ENCODE results near the gene TRIM61. TPM values are rescaled to one million over a fixed set of nuclear protein-coding genes. Genes with fewer than 3 reads are reported as not detected.

Gene TRIM61
- total and polyA plus RNA-seq, 9 of the 15 experiments (the other 6 are each of a cell fraction or from before 2014, with no cell fraction given), result 0.07 to 0.92 (median 0.42) TPM

- TF ChIP-seq ZBTB40 (IDR thresholded peaks at IDR 0.05) (no peak), ZBTB40 (CRISPR knock-in tag; IDR thresholded peaks at IDR 0.05) (no peak), TFAM (CRISPR knock-in tag; conservative IDR thresholded peaks at IDR 0.05) (no peak), RB1 (IDR thresholded peaks at IDR 0.05; ENCODE audit: low read depth) (no peak), ARNT (IDR thresholded peaks at IDR 0.05) (no peak), ASH1L (IDR thresholded peaks at IDR 0.05; ENCODE audit: borderline replicate concordance, low read depth, partially characterized antibody) (no peak), TARDBP (IDR thresholded peaks at IDR 0.05) (no peak)
Observed at GRCh38 chr4:164918956-164919355, 58.5 kb downstream of the TRIM61 start (continued).

Small RNA genes lying within 50 kb of the gene (small RNA-seq; reads per million reads assigned to genes)
- gene AC106872.12, result not detected

Other genes with a start within 250 kb of the TRIM61 start
- gene SMIM31, start 223.5 kb downstream of the TRIM61 start, total RNA-seq (2014; rRNA removed), result not detected in 2 replicates
- gene SMIM31, start 223.5 kb downstream of the TRIM61 start, total RNA-seq (2014; rRNA removed; fragmentation: Illumina TruSeq; extraction: Trizol), result not detected in 2 replicates
- not detected in 2 replicates for gene SMIM31, start 223.5 kb downstream of the TRIM61 start, total RNA-seq (2015; rRNA removed; fragmentation: Illumina TruSeq; extraction: Trizol)
- not detected in 2 replicates for gene SMIM31, start 223.5 kb downstream of the TRIM61 start, total RNA-seq (2021)
- not detected in 2 replicates for gene SMIM31, start 223.5 kb downstream of the TRIM61 start, polyA plus RNA-seq (2011; rRNA removed)
- not detected in 2 replicates for gene SMIM31, start 223.5 kb downstream of the TRIM61 start, polyA plus RNA-seq (2014; fragmentation: Illumina TruSeq; extraction: Trizol)
- not detected for gene SMIM31, start 223.5 kb downstream of the TRIM61 start, polyA plus RNA-seq (2014; fragmentation: Nextera tagmentation; extraction: Ambion mirVana)
- not detected in 2 replicates for gene SMIM31, start 223.5 kb downstream of the TRIM61 start, polyA plus RNA-seq (2014; rRNA removed)
- gene APELA, start 100.5 kb downstream of the TRIM61 start, total RNA-seq (2014; rRNA removed), result not detected in 2 replicates
- not detected in 2 replicates for gene APELA, start 100.5 kb downstream of the TRIM61 start, total RNA-seq (2014; rRNA removed; fragmentation: Illumina TruSeq; extraction: Trizol)
- not detected in 2 replicates for gene APELA, start 100.5 kb downstream of the TRIM61 start, total RNA-seq (2015; rRNA removed; fragmentation: Illumina TruSeq; extraction: Trizol)
- gene APELA, start 100.5 kb downstream of the TRIM61 start, total RNA-seq (2021), result not detected in 2 replicates
- gene APELA, start 100.5 kb downstream of the TRIM61 start, polyA plus RNA-seq (2011; rRNA removed), result not detected in 2 replicates
- gene APELA, start 100.5 kb downstream of the TRIM61 start, polyA plus RNA-seq (2014; fragmentation: Illumina TruSeq; extraction: Trizol), result not detected in 2 replicates
- not detected for gene APELA, start 100.5 kb downstream of the TRIM61 start, polyA plus RNA-seq (2014; fragmentation: Nextera tagmentation; extraction: Ambion mirVana)
- not detected in 2 replicates for gene APELA, start 100.5 kb downstream of the TRIM61 start, polyA plus RNA-seq (2014; rRNA removed)
- not detected in 2 replicates for gene TRIM60, start 54.3 kb upstream of the TRIM61 start, total RNA-seq (2014; rRNA removed)
- not detected in 2 replicates for gene TRIM60, start 54.3 kb upstream of the TRIM61 start, total RNA-seq (2014; rRNA removed; fragmentation: Illumina TruSeq; extraction: Trizol)
- gene TRIM60, start 54.3 kb upstream of the TRIM61 start, total RNA-seq (2015; rRNA removed; fragmentation: Illumina TruSeq; extraction: Trizol), result not detected in 2 replicates
- gene TRIM60, start 54.3 kb upstream of the TRIM61 start, total RNA-seq (2021), result not detected in 2 replicates
- gene TRIM60, start 54.3 kb upstream of the TRIM61 start, polyA plus RNA-seq (2011; rRNA removed), result not detected in 2 replicates
- not detected in 2 replicates for gene TRIM60, start 54.3 kb upstream of the TRIM61 start, polyA plus RNA-seq (2014; fragmentation: Illumina TruSeq; extraction: Trizol)
- not detected for gene TRIM60, start 54.3 kb upstream of the TRIM61 start, polyA plus RNA-seq (2014; fragmentation: Nextera tagmentation; extraction: Ambion mirVana)
- gene TRIM60, start 54.3 kb upstream of the TRIM61 start, polyA plus RNA-seq (2014; rRNA removed), result not detected in 2 replicates
- gene TRIM75, start 76.2 kb upstream of the TRIM61 start, total RNA-seq (2014; rRNA removed), result not detected in 2 replicates
- gene TRIM75, start 76.2 kb upstream of the TRIM61 start, total RNA-seq (2014; rRNA removed; fragmentation: Illumina TruSeq; extraction: Trizol), result not detected in 2 replicates
- gene TRIM75, start 76.2 kb upstream of the TRIM61 start, total RNA-seq (2015; rRNA removed; fragmentation: Illumina TruSeq; extraction: Trizol), result not detected in 2 replicates
- not detected in 2 replicates for gene TRIM75, start 76.2 kb upstream of the TRIM61 start, total RNA-seq (2021)
- gene TRIM75, start 76.2 kb upstream of the TRIM61 start, polyA plus RNA-seq (2011; rRNA removed), result not detected in 2 replicates
- not detected in 2 replicates for gene TRIM75, start 76.2 kb upstream of the TRIM61 start, polyA plus RNA-seq (2014; fragmentation: Illumina TruSeq; extraction: Trizol)
- gene TRIM75, start 76.2 kb upstream of the TRIM61 start, polyA plus RNA-seq (2014; fragmentation: Nextera tagmentation; extraction: Ambion mirVana), result not detected
- not detected in 2 replicates for gene TRIM75, start 76.2 kb upstream of the TRIM61 start, polyA plus RNA-seq (2014; rRNA removed)
- gene TMEM192, start 135.2 kb upstream of the TRIM61 start, total RNA-seq (2014; rRNA removed), result 7.9 and 13.7 TPM in 2 replicates
- 19.5 and 19.9 TPM in 2 replicates for gene TMEM192, start 135.2 kb upstream of the TRIM61 start, total RNA-seq (2014; rRNA removed; fragmentation: Illumina TruSeq; extraction: Trizol)
- gene TMEM192, start 135.2 kb upstream of the TRIM61 start, total RNA-seq (2015; rRNA removed; fragmentation: Illumina TruSeq; extraction: Trizol), result 20.0 and 20.6 TPM in 2 replicates
- gene TMEM192, start 135.2 kb upstream of the TRIM61 start, total RNA-seq (2021), result 13.2 and 15.2 TPM in 2 replicates
- 20.8 and 28.5 TPM in 2 replicates for gene TMEM192, start 135.2 kb upstream of the TRIM61 start, polyA plus RNA-seq (2011; rRNA removed)
- gene TMEM192, start 135.2 kb upstream of the TRIM61 start, polyA plus RNA-seq (2014; fragmentation: Illumina TruSeq; extraction: Trizol), result 24.1 and 25.5 TPM in 2 replicates
- 1 to 10 TPM; 4.4 to 4.5 TPM for gene TMEM192, start 135.2 kb upstream of the TRIM61 start, polyA plus RNA-seq (2014; fragmentation: Nextera tagmentation; extraction: Ambion mirVana)
- gene TMEM192, start 135.2 kb upstream of the TRIM61 start, polyA plus RNA-seq (2014; rRNA removed), result 13.3 TPM in 2 replicates
- gene KLHL2, start 229.9 kb upstream of the TRIM61 start, total RNA-seq (2014; rRNA removed), result 6.4 and 7.0 TPM in 2 replicates
- 6.4 and 7.5 TPM in 2 replicates for gene KLHL2, start 229.9 kb upstream of the TRIM61 start, total RNA-seq (2014; rRNA removed; fragmentation: Illumina TruSeq; extraction: Trizol)
- 5.9 and 6.1 TPM in 2 replicates for gene KLHL2, start 229.9 kb upstream of the TRIM61 start, total RNA-seq (2015; rRNA removed; fragmentation: Illumina TruSeq; extraction: Trizol)
- 4.9 and 5.5 TPM in 2 replicates for gene KLHL2, start 229.9 kb upstream of the TRIM61 start, total RNA-seq (2021)
- gene KLHL2, start 229.9 kb upstream of the TRIM61 start, polyA plus RNA-seq (2011; rRNA removed), result 9.8 and 11.3 TPM in 2 replicates
- 4.8 and 5.6 TPM in 2 replicates for gene KLHL2, start 229.9 kb upstream of the TRIM61 start, polyA plus RNA-seq (2014; fragmentation: Illumina TruSeq; extraction: Trizol)
- gene KLHL2, start 229.9 kb upstream of the TRIM61 start, polyA plus RNA-seq (2014; fragmentation: Nextera tagmentation; extraction: Ambion mirVana), result 1 to 10 TPM; 2.5 to 3.5 TPM
- 7.9 and 8.2 TPM in 2 replicates for gene KLHL2, start 229.9 kb upstream of the TRIM61 start, polyA plus RNA-seq (2014; rRNA removed)

All from K562 (cell line).